NCI-H1417 (cell line): Measurements from ENCODE around the gene FAM174B.

Source experiments
- DNase-seq, 3 experiments: peaks; one replicate each; lab custom pipeline; 2025; lab: John Stamatoyannopoulos, UW

The FAM174B gene

GRCh38 chr15:92571824-92572223, 83.8 kb downstream of the FAM174B start:
- DNase-seq: no peak

GRCh38 chr15:92570391-92570790, 85.2 kb downstream of the FAM174B start:
- DNase-seq: no peak

- no peak for DNase-seq
These were observed 85.8 kb downstream of the FAM174B start for GRCh38 chr15:92569778-92570177.
